ENCODE measurements around the gene PRKG2.

GRCh38 chr4:81109356-81109755 is 105.7 kb downstream of the PRKG2 start:
- TF ChIP-seq POLR2A (IDR thresholded peaks at IDR 0.05) (no peak), CTCF (IDR thresholded peaks at IDR 0.05) (no peak)

Data from esophagus squamous epithelium (tissue), 4 donors.